Measurements from ENCODE around the gene ANKS4B. TPM values are rescaled to one million over a fixed set of nuclear protein-coding genes. Genes with fewer than 3 reads are reported as not detected.

Gene ANKS4B
- total and polyA plus RNA-seq, 4 donors = 5.7 to 13.6 (median 8.7) TPM

GRCh38 chr16:21275529-21275928, 42.0 kb downstream of the ANKS4B start:
- 93% methylated on average over 3 of the region's 3 CpGs for WGBS
- TF ChIP-seq, protein P1, sequence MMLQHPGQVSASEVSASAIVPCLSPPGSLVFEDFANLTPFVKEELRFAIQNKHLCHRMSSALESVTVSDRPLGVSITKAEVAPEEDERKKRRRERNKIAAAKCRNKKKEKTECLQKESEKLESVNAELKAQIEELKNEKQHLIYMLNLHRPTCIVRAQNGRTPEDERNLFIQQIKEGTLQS (IDR thresholded peaks at IDR 0.05) = no peak
- TF ChIP-seq, protein P2, sequence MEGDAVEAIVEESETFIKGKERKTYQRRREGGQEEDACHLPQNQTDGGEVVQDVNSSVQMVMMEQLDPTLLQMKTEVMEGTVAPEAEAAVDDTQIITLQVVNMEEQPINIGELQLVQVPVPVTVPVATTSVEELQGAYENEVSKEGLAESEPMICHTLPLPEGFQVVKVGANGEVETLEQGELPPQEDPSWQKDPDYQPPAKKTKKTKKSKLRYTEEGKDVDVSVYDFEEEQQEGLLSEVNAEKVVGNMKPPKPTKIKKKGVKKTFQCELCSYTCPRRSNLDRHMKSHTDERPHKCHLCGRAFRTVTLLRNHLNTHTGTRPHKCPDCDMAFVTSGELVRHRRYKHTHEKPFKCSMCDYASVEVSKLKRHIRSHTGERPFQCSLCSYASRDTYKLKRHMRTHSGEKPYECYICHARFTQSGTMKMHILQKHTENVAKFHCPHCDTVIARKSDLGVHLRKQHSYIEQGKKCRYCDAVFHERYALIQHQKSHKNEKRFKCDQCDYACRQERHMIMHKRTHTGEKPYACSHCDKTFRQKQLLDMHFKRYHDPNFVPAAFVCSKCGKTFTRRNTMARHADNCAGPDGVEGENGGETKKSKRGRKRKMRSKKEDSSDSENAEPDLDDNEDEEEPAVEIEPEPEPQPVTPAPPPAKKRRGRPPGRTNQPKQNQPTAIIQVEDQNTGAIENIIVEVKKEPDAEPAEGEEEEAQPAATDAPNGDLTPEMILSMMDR (IDR thresholded peaks at IDR 0.05; ENCODE audit: low read depth, low read length, missing input control) = no peak
- TF ChIP-seq JUND (IDR thresholded peaks at IDR 0.05) (no peak), HNF4G (IDR thresholded peaks at IDR 0.05) (no peak), SP1 (IDR thresholded peaks at IDR 0.05) (no peak), TAF1 (conservative IDR thresholded peaks at IDR 0.05) (no peak), HNF4A (conservative IDR thresholded peaks at IDR 0.05) (no peak), NR2F2 (IDR thresholded peaks at IDR 0.05) (no peak), EGR1 (IDR thresholded peaks at IDR 0.05; ENCODE audit: low read depth in 2 of 2) (no peak), RAD21 (IDR thresholded peaks at IDR 0.05) (no peak), FOXA2 (IDR thresholded peaks at IDR 0.05) (no peak), RXRA (IDR thresholded peaks at IDR 0.05) (no peak), FOXA1 (IDR thresholded peaks at IDR 0.05) (no peak), ZBTB33 (IDR thresholded peaks at IDR 0.05) (no peak), YY1 (IDR thresholded peaks at IDR 0.05) (no peak), GABPA (IDR thresholded peaks at IDR 0.05 in 1 of 2, conservative IDR thresholded peaks at IDR 0.05 in 1 of 2) (no peak)
- TF ChIP-seq, protein P3, sequence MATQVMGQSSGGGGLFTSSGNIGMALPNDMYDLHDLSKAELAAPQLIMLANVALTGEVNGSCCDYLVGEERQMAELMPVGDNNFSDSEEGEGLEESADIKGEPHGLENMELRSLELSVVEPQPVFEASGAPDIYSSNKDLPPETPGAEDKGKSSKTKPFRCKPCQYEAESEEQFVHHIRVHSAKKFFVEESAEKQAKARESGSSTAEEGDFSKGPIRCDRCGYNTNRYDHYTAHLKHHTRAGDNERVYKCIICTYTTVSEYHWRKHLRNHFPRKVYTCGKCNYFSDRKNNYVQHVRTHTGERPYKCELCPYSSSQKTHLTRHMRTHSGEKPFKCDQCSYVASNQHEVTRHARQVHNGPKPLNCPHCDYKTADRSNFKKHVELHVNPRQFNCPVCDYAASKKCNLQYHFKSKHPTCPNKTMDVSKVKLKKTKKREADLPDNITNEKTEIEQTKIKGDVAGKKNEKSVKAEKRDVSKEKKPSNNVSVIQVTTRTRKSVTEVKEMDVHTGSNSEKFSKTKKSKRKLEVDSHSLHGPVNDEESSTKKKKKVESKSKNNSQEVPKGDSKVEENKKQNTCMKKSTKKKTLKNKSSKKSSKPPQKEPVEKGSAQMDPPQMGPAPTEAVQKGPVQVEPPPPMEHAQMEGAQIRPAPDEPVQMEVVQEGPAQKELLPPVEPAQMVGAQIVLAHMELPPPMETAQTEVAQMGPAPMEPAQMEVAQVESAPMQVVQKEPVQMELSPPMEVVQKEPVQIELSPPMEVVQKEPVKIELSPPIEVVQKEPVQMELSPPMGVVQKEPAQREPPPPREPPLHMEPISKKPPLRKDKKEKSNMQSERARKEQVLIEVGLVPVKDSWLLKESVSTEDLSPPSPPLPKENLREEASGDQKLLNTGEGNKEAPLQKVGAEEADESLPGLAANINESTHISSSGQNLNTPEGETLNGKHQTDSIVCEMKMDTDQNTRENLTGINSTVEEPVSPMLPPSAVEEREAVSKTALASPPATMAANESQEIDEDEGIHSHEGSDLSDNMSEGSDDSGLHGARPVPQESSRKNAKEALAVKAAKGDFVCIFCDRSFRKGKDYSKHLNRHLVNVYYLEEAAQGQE (IDR thresholded peaks at IDR 0.05) = no peak
- TF ChIP-seq, protein P4, sequence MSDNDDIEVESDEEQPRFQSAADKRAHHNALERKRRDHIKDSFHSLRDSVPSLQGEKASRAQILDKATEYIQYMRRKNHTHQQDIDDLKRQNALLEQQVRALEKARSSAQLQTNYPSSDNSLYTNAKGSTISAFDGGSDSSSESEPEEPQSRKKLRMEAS (IDR thresholded peaks at IDR 0.05) = no peak
- no peak overlapping the region for H3K4me3 ChIP-seq (ENCODE audit: low read depth in 1 of 3, low read length in 3 of 3)
- no peak for DNase-seq (ENCODE audit: low spot score)
- no peak overlapping the region for H3K9ac ChIP-seq (ENCODE audit: low read depth in 1 of 2, low read length in 2 of 2)
- H3K27me3 ChIP-seq (ENCODE audit: control insufficient read depth in 4 of 4, insufficient read depth in 4 of 4, low read length in 3 of 4) = no peaks in the 10 kb centered on the region
- no peaks in the 10 kb centered on the region for H3K9me3 ChIP-seq (ENCODE audit: control insufficient read depth in 4 of 4, low read length in 3 of 4)
- no peaks in the 10 kb centered on the region for H3K36me3 ChIP-seq (ENCODE audit: control insufficient read depth in 4 of 4, insufficient read depth in 3 of 4, low read depth in 1 of 4, low read length in 3 of 4)
- no peak overlapping the region for H3K27ac ChIP-seq (ENCODE audit: low read depth in 1 of 2, low read length in 2 of 2)
- peaks cover 0 to 24% (median 14%) of the 10 kb centered on the region in 4 donors for H3K4me1 ChIP-seq (ENCODE audit: control insufficient read depth in 4 of 4, insufficient read depth in 4 of 4, low read length in 3 of 4)
